Neural progenitor cell (in vitro differentiated cells): ENCODE data around the gene TBC1D7.

Experiments
- EZH2phosphoT487 ChIP-seq: fragments of 200-600 bp; sonication (generic); IDR thresholded peaks from 2 replicates; pipeline ENCODE4 v1.6.1; 2017; ENCODE audit warnings: antibody characterized with exemption
- TF ChIP-seq, protein P1 (sequence below): fragments of 200-600 bp; sonication (generic); IDR thresholded peaks from 2 replicates; pipeline ENCODE4 v1.5.1; 2017; ENCODE audit warnings: antibody characterized with exemption, mild to moderate bottlenecking

DNA sequence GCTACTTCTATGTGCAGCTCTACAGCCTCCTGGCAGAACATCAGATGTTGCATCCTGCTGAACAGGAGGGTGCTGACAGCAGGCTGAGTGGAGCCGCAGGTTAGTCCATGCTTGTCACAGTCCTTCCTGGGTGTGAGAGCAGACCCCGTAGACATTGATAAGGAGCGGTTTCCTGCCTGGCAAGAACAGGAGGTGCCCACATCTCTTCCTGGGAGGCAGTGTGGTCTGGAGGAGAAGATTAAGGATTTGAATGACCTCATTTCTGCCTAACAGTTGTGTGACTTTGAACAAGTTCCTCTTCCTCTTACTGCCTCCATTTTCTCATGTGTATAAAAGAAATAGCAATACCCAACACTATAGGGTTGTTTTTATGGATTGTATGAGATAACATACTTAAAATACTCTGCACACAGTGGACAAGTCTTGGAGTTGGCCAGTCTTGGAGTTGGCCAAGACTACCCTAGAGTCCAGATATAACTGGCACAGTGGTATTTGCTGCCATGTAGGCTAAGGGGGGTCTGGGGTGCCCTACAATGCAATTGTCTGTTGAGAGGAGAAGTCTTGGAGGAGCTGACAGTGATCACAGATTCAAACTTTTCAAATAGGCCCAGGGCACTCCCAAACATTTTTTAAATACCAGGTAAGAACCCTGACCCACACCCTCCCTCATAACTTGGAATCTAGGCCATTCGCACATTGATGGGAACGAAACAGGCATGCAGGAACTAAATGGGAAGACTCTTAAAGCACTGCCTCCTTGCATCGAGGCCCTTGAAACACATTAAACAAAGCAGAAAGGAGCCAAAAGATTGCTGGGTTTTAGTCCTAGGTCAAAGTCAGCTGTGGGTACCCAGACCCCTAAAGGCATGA, 32.6 kb upstream of the TBC1D7 start:
- TF ChIP-seq, protein P1, sequence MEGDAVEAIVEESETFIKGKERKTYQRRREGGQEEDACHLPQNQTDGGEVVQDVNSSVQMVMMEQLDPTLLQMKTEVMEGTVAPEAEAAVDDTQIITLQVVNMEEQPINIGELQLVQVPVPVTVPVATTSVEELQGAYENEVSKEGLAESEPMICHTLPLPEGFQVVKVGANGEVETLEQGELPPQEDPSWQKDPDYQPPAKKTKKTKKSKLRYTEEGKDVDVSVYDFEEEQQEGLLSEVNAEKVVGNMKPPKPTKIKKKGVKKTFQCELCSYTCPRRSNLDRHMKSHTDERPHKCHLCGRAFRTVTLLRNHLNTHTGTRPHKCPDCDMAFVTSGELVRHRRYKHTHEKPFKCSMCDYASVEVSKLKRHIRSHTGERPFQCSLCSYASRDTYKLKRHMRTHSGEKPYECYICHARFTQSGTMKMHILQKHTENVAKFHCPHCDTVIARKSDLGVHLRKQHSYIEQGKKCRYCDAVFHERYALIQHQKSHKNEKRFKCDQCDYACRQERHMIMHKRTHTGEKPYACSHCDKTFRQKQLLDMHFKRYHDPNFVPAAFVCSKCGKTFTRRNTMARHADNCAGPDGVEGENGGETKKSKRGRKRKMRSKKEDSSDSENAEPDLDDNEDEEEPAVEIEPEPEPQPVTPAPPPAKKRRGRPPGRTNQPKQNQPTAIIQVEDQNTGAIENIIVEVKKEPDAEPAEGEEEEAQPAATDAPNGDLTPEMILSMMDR, result no peak
- no peak for TF ChIP-seq EZH2phosphoT487
